ENCODE data around the gene OR6N1.

DNA sequence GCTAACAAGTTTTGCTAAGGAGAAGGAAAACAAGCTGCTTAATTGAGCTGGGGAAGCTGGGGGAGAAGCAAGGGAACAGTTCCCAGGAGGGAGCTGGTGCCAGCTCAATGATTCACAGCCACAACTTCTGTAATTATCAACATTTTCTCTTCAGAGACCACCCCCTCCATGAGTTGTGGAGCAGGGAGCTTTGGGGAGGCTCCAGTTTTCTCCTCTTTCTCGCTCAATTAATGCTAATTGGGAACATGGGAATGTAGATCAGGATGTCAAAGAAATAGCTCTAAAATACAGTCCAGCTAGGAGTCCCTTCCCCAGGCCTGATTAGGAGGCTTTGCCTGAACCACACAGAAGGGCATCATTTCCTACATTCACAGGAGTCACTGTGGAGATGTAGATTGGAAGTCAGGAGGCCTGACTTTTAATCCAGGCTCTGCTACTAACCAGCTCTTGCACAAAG is 47.0 kb upstream of the OR6N1 start:
- TF ChIP-seq, protein P1, sequence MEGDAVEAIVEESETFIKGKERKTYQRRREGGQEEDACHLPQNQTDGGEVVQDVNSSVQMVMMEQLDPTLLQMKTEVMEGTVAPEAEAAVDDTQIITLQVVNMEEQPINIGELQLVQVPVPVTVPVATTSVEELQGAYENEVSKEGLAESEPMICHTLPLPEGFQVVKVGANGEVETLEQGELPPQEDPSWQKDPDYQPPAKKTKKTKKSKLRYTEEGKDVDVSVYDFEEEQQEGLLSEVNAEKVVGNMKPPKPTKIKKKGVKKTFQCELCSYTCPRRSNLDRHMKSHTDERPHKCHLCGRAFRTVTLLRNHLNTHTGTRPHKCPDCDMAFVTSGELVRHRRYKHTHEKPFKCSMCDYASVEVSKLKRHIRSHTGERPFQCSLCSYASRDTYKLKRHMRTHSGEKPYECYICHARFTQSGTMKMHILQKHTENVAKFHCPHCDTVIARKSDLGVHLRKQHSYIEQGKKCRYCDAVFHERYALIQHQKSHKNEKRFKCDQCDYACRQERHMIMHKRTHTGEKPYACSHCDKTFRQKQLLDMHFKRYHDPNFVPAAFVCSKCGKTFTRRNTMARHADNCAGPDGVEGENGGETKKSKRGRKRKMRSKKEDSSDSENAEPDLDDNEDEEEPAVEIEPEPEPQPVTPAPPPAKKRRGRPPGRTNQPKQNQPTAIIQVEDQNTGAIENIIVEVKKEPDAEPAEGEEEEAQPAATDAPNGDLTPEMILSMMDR (IDR thresholded peaks at IDR 0.05) = no peak
- no peak for TF ChIP-seq POLR2A (IDR thresholded peaks at IDR 0.05)

Data from tibial nerve (tissue), 3 donors.